AG20443 (cell line): Measurements from ENCODE around the gene EMC8.

ENCODE experiments used
- DNase-seq: peaks from one replicate; pipeline ENCODE4 v3.0.0; 2012; ENCODE audit warnings: low spot score, mixed read lengths

The EMC8 gene

DNA sequence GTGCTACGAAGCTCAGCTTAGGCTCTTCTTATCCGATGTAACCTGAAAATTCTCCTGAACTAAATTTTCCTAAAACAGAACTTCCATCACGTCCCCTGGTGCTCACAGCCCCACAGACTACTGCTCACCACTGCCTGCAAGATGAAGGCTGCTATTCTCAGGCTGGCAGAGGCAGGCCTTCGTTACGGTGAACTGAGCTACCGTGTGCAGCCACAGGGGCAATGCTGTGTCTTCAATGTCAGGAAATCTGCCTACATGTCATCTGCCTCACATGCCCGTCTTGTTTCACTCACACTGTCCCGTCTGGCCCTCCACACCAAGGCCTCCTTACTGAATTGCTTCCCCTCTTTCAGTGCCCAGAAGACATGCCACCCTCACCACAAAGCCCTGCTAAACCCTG lies 15.9 kb downstream of the EMC8 start:
- no peak for DNase-seq

DNA sequence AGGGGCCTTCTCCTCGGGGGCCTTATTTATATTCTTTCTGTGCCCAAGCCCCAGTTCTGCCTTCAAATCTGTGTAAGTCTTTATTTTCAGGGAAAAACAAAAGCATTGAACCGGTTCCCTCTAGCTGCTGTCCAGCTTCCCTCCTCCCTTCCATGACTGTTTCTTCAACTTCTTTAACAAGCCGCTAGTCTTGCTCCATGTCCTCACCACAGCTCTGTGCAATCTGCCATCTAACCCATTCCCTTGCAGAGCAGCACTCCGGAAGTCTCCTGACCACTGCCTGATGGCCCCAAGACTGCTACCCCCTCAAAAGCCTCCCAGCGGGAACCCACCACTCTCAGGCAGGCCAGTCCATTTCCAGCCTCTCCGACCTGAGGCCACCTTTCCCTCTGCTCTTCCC lies 16.9 kb downstream of the EMC8 start:
- peak; percentile 24 for DNase-seq

DNA sequence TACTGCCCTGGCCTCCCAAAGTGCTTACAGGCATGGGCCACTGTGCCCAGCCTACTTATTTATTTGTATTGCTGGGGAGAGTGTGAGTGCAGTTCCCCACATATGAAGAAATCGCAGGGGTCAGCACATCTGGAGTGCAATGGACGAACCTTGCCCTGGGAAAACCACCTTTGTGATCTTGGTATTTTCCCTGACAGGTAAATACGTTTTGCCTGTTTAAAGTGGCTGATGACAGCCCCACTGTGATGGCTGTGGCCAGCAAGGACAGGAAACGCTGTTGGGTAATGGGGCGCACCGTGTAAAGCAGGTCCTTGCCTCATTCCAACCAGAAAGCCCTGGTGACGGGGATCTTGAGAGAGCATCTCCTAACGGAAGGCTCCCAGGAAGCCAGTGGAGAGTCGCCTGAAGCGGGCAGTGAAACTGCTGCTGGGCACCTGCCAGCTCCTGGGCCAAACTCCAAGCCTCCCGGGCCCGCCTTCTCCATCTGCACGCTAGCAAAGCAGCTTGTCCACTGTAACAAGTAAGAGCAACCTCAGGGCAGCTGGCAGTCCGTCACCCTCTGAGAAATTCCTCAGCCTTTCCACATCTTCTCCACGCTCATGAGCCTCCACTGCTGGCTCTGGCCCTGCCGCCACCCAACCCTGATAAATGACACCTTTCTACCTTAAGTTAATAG lies 17.5 kb downstream of the EMC8 start:
- DNase-seq, result peak; percentile 81

DNA sequence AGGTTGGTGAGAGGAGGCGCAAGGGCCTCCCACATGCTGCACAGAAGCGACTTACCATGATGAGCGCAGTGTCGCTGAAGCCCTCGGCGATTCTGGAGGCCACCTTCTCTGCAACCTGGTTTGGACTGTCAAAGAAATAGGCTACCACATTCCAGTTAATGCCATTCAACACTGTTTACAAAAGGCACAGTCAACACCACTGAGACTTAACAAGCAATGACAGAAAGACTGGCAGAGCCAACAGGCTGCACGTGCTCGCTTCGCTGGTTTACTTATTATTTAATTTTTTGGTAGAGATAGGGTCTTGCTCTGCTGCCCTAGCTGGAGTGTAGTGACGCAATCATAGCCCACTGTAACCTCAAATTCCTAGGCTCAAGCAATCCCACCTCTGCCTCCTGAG lies 18.2 kb downstream of the EMC8 start:
- DNase-seq, result no peak

DNA sequence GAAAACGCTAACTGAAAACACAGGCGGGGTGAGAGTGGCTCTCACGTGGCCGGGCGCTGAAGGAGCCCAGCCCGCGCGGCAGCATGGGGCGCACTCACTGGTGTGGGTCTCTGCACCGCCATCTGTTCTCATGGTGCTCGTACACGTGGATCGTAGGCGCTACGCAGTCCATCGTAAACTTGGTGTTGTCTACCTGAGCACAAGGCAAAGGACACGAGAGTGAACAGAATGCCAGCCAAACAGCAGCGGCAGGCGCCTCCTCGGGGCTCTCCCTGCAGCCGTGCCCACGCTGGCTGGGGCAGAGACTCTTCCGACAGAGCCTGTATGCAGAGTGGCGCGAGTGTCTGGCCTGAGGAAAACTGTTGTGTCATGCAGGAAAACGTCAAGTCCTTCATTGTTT lies 19.1 kb downstream of the EMC8 start:
- DNase-seq, result no peak

DNA sequence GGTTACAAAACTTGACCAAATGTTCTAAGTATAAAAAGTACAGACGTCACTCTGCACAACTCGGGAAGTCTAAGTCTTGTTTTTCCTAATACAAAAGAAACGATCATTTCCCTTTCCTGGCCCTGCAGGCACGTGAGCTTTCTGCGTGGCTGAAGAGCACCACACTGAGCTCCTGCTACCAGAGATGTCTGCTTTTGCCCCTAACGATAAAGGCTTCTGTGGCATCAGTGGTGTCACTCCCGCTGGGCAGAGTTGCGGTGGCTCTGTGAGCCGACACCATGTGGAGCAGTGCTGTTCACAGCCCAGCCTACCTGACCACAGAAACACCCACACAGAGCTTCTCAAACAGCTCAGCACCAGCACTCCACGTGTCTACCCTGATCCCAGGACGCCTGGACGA lies 20.5 kb downstream of the EMC8 start:
- no peak for DNase-seq

DNA sequence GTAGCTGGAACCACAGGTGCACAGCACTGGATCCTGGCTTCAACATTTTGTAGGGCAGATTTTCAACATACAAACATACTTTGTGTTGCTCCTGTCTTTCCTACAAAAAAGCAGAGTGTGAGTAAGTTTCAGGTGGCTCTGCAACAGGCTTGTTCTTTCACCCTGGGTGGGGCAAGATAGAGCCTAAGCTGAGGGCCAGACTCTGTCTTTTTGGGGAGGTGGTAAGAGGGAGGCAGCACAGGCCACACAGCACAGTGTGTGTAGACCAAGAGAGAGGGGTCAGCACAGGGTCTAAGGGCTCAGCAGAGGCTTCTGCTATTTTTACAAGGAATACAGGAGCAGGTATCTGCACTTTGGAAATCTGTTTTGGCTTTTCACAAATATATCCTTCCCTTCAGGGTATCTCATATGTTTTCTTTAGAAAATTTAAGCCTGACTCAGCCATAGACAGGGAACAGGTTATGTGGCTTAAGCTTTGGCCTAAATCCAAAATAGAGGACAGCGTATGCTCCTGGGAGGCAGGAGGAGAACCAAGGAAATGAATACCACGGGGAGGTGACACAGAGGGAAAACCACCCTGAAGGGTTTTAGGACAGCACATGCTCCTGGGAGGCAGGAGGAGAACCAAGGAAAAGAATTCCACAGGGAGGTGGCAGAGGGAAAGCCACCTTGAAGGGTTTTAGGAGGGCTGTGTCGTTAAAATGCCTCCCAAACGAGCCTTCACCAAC lies 21.6 kb downstream of the EMC8 start:
- DNase-seq, result no peak

GRCh38 chr16:85774811-85775210 lies 24.5 kb downstream of the EMC8 start:
- DNase-seq, result no peak

DNA sequence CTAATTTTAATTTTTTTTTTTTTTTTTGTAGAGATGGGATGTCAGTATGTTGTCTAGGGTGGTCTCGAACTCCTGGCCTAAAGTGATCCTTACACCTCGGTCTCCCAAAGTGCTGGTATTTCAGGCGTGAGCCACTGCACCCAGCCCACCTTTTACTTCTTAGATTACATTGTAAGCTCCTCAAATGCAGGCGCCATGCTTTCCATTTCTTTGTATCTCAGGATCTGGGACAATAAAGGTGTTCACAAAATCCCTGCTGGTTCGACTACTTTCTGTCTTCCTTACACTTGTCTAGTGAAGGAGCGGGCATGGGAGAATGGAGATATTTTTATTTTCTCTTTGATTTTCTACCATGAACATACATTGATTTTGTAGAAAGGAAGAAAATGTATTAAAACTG lies 25.2 kb downstream of the EMC8 start:
- DNase-seq, result no peak

- no peak for DNase-seq
These were observed 26.3 kb downstream of the EMC8 start for GRCh38 chr16:85773044-85773443.

- no peak for DNase-seq
These were observed 28.6 kb downstream of the EMC8 start for GRCh38 chr16:85770741-85771140.

- no peak for DNase-seq
These were observed 31.1 kb downstream of the EMC8 start for GRCh38 chr16:85768199-85768598.

GRCh38 chr16:85767531-85767930 lies 31.8 kb downstream of the EMC8 start:
- DNase-seq, result peak; percentile 94

DNA sequence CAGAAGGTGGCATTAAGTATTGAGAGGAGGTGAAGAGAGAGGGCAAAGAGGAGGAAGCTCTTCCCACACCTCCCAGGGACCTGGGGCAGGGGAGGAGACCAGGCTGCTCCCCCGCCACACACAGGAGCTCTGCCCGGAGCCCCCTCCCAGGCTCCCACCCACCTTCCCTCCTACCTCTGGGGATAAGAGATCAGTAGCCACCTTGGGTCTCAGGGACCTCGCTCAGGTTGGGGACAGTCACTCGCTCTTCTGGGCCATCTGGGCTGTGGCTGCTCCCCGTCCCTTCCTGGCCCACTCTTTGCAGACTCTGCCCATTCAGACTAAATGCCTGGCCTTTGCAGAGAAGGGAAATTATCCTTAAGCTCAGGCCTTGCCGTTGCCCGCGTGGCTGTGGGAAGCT lies 33.6 kb downstream of the EMC8 start:
- DNase-seq, result no peak

GRCh38 chr16:85765211-85765610 lies 34.1 kb downstream of the EMC8 start:
- no peak for DNase-seq

DNA sequence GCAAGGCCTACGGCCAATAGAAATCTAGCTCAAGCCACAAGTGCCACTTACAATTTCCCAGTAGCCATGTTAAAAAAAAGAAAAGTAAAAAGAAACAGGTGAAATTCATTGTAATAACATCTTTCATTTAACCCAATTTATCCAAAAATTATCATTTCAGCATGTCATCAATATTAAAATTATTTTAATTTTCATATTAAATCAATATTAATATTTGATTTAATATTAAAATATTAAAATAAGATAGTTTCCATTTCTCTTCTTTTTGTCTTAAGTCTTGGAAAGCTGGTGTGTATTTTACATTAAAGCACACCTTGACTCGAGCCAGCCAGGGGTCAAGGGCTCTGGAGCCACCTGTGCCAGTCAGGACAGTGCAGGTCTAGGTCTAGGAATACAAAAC lies 35.7 kb downstream of the EMC8 start:
- DNase-seq, result no peak

DNA sequence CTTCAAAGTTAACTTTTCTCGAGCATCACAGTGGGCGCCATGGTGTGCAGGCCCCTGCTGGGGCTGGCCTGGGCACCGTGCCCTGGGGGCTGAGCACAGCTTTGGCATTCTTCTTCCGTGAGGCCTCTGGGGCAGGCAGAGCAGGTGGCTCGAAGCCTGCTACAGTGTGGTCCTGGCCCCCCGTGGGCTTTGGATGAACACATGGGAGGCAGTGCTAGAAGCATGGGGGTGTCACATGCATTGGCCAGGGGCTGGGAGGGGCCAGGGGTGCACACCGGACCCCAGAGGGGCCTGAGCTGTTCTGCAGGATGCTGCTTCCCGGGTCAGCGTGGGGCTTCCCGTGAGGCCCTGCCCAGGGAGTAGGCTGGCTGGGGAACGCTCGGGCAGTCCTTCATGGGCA lies 36.4 kb downstream of the EMC8 start:
- no peak for DNase-seq

DNA sequence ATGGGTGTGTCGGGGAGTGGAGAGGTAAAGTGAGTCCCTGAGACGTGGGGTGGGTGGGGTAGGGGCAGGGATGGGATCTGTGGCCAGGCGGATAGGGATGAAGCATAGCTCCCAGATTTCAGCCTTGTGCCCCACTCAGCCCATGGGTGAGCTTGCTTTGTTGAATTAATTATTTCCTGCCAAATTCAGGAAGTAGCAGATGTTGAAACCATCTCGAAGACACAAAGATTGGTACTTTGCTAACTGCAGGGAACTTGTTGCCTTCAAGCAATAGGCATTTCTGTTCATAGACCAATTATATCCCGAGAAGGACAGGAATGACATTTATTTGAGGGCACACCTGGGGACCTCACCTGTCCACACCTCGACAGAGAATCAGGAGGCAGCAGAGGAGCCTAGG lies 37.5 kb downstream of the EMC8 start:
- DNase-seq, result no peak

DNA sequence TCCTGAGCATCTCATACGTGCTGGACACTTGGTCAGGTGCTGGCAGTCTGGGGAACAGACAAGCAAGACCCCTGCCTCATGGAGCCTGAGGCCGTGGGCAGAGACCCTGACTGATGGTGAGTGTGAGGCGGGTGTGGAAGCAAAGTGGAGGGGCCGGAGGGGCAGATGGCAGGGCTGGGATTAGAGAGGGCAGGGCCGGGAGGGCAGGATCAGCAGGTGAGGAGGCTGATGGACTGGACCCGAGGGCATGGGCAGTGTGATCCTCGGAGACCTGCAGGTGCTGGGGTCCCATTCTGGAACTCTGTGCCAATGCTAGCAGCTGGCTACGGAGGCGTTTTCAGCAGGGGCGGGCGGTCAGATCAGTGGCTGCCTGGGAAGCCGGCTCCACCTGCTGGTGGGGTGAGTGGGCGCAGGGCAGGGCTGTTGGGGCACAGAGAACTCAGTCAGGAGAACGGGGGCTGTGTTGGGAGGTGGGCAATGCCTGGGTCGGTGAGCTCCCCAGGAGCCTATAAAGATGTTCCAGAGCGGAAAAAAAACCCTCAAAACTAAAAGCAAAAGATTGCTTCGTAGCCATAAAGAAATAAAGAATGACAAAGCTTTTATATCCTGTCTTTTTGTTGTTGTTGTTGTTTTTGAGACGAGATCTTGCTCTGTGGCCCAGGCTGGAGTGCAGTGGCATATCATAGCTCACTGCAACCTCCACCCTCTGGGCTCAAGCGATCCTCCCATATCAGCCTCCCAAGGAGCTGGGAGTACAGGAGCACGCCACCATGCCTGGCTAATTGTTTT lies 39.5 kb downstream of the EMC8 start:
- DNase-seq, result no peak

DNA sequence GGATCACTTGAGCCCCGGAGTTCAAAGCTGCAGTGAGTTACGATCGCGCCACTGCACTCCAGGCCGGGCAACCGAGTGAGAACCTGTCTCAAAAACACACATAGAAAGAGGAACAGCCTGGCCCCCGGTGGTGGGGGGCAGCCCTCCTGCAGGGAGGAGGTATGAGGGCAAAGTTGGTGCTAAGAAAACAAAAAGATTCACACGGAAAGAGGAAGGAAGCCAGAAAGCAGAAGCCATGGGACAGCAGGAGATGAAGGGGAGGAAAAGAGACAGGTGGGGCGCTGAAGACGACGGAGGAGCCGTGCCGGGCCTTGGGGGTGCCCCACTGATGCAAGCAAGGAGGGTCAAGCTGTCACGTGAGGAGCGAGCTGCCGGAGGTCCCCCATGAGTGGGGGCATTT lies 40.2 kb downstream of the EMC8 start:
- no peak for DNase-seq

DNA sequence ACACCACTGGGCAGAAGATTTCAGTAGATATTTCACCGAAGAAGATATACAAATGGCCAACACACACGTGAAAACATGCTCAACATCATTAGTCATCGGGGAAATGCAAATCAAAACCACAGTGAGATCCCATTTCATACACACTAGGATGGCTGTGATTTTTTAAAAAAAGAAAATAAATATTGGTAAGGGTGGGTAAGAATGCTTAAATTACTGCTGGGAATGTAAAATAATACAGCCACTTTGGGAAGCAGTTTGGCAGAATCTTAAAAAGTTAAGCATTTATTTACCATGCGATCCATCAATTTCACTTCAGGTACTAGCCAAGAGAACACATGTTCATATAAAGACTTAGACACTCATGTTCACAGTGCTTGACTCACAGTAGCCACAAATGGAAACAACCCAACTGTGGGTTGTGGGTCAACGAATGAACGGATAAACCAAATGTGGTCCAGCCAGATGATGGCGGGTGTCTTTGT lies 42.0 kb downstream of the EMC8 start:
- DNase-seq, result no peak

DNA sequence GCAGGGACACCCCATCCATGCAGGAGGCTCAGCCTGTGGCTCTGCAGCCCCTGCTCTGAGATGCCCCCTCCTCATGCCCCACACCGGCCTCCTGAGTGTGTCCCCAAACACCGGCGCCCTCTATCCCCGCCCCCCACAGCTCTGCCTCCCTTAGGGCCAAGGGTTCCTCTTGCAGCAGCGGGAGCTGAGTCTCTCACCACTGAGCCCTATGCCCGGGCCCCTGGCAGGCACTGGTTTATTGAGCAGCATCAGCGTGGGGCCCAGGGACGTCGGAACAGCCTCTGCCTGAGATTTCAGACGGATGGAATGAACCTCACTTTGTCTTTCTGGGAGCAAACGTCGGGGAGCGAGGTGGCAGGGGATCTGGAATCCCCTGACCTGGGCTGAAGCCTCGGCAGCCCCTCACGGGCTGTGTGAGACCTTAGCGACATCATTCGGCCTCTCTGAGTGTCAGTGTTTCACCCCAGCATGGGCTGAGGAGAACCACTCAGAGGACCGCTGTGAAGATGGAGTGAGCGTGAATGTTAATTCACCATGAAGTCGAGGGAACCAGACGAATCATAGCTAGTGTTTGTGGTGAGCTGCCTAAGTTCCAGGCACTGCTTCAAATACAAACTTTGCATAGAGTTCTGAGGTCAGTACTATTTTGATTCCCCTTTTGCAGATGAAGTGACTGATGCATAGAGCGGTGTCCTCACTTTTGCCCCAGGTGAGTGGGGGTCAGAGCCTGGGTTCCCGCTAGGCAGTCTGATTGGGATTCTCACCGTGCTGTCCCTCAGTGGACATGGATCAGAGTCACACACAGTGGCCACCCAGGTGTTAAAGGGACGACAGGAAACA lies 43.2 kb downstream of the EMC8 start:
- no peak for DNase-seq
